Activated T-cell treated with anti-CD3 and anti-CD28 coated beads, Interleukin-2, amount 50 U/mL, for 72 hours (primary cell): ENCODE measurements around the gene REPIN1. TPM values are rescaled to one million over a fixed set of nuclear protein-coding genes. Genes with fewer than 3 reads are reported as not detected.

Source experiments
- ATAC-seq, 2 donors: fragments of 150-1000 bp; cut with Tn5 transposase; replicated peaks in 1 of 2; 2 replicates each; pipeline ENCODE4 v1.10.0; 2021; ENCODE audit warnings: moderate library complexity in 2 of 2, mild to moderate bottlenecking in 1 of 2
- DNase-seq, 2 donors: peaks; one replicate each; pipeline ENCODE4 v3.0.0; 2021 to 2022; ENCODE audit warnings: mixed read lengths in 1 of 2
- H3K27ac Mint-ChIP-seq: one replicate; pipeline ENCODE4 v1.8.0; 2022; ENCODE audit warnings: mild to moderate bottlenecking, moderate library complexity, mixed read lengths
- H3K27me3 Mint-ChIP-seq: one replicate; pipeline ENCODE4 v1.8.0; 2022; ENCODE audit warnings: low read depth, mixed read lengths
- H3K36me3 Mint-ChIP-seq, 2 donors: one replicate each; pipeline ENCODE4 v1.8.0; 2022; ENCODE audit warnings: mixed read lengths in 2 of 2, mild to moderate bottlenecking in 1 of 2; ENCODE audit not compliant: insufficient read depth in 2 of 2
- H3K4me1 Mint-ChIP-seq: one replicate; pipeline ENCODE4 v1.8.0; 2022; ENCODE audit warnings: low read depth, mixed read lengths
- H3K4me3 Mint-ChIP-seq, 2 donors: one replicate each; pipeline ENCODE4 v1.8.0; 2022; ENCODE audit warnings: mild to moderate bottlenecking in 2 of 2, mixed read lengths in 2 of 2, moderate library complexity in 2 of 2
- H3K9me3 Mint-ChIP-seq, 2 donors: one replicate each; pipeline ENCODE4 v1.8.0; 2022; ENCODE audit warnings: mixed read lengths in 2 of 2
- total RNA-seq, 2 donors: library from RNA; stranded (reverse); gene quantifications; one replicate each; pipeline ENCODE4 v1.2.3, GENCODE V29; 2022

The REPIN1 gene
- total RNA-seq, 2 donors from 2014 or later = 53.6 to 73.7 TPM

DNA sequence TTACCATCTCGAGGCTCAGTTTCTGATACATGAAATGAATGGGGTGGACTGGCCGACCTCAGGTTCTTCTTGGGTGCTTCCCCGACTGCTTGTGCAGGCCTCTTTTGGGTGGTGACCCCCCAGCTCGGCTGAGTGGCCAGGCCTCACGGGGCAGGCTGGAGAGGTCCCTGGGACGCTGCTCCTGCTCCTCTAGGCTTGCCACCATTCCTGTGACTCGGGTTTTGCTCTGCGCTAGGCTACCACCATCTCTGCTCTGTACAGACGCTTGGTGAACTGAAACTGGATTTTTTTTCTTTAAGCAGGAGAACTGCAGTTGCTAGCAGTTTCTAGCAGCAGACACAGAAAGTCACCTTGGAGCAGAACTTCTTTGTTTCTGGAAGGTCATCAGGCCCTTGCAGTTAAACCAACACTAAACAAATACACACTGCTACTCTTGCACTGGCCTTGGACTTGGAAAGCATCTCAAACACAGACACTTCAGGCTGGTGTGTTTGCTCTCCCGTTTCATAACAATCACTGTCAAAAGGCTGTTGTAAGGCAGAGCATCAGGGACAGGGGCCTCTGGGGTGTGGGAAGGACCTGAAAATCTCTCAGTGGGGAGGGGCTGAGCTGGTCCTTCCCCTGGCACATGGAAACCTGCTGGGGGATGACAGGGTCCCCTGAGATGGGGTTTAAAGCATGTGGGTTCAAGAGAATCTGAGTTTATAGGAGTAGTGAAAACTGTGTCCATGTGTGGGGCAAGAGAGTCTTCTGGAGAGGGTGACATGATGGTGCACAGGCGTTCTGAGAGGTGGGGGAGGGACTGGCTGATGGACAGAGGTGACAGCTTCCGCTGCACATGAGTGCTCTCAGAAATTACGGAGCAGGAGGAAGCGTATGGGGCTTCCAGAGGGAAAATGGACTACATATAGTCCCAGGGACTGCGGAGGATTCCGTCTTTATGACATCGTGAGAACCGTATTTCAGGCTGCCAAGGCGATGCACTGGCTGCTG, 46.8 kb downstream of the REPIN1 start:
- Mint-ChIP-seq H3K4me3 (no peak overlapping the region), H3K27ac (peak overlapping the region; percentile 84), H3K27me3 (no peaks in the 10 kb centered on the region), H3K4me1 (peaks cover 20% of the 10 kb centered on the region), H3K36me3 (no peaks in the 10 kb centered on the region), H3K9me3 (no peaks in the 10 kb centered on the region)
- ATAC-seq (no peak), DNase-seq (no peak)

DNA sequence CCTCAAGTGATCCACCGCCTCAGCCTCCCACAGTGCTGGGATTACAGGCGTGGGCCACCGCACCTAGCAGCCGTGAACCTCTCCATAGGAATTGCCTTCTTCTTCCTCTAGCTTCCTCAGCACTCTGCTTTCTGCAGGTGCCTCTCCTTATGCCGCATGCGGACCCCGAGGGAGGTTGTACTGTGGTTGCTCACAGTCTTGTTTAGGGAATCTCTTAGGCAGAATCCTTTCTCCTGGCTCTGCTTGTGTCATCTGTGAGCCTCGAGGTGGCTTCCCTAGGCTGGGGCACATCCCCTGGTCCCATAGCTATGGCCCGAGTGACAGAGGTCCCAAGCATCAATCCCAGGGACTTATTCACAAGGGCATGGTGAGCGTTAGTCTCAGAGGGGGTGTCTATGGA, 48.6 kb downstream of the REPIN1 start:
- DNase-seq = no peak
- Mint-ChIP-seq H3K4me1 (peaks cover 27% of the 10 kb centered on the region), H3K27ac (no peak overlapping the region), H3K9me3 (no peaks in the 10 kb centered on the region), H3K27me3 (no peaks in the 10 kb centered on the region), H3K36me3 (no peaks in the 10 kb centered on the region), H3K4me3 (no peak overlapping the region)
- no peak for ATAC-seq

DNA sequence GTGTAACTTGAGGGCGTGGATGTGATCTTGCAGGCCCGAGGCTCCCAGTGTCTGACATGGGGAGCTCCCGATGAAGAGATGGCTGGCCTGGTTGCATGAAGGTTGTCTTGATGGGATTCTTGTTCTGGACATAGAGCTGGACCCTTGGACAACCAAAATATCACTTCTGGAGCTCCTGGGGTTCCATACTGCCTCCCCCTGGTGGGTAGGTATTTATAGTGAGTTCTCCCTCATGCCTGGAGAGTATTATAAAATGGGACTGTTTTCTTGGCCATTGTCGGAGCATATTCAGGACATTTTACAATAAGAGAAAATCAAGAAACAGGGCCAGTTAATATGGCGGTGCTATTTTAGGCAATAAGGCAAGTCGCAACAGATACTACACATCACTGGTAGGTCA, 49.2 kb downstream of the REPIN1 start:
- Mint-ChIP-seq H3K4me1 (peaks cover 22% of the 10 kb centered on the region), H3K4me3 (no peak overlapping the region), H3K36me3 (no peaks in the 10 kb centered on the region), H3K27ac (no peak overlapping the region), H3K9me3 (no peaks in the 10 kb centered on the region), H3K27me3 (no peaks in the 10 kb centered on the region)
- DNase-seq (no peak), ATAC-seq (no peak)

DNA sequence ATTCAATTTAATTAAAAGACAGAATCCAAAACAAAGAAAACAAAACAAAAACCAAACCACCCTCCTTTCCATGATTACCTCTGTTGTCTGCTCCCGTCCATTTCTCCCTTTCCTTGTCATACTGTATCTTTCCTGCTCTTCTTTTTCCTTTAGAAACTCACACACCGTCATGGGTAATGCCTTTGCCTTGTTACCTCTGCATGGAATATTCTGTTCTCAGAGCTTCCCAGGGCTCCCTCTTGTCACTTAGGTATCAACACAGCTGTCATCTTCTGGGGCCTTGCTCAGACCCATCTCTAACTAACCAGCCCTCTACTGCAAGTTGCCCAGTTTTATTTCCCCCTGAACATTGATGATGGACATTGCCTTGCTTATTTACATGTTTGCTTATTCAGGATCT, 51.6 kb downstream of the REPIN1 start:
- peaks cover 8% of the 10 kb centered on the region for H3K4me1 Mint-ChIP-seq
- no peak for DNase-seq
- H3K27me3 Mint-ChIP-seq = no peaks in the 10 kb centered on the region
- no peaks in the 10 kb centered on the region for H3K36me3 Mint-ChIP-seq
- peaks cover 0 to 1% of the 10 kb centered on the region in 2 donors for H3K9me3 Mint-ChIP-seq
- H3K27ac Mint-ChIP-seq = no peak overlapping the region
- no peak for ATAC-seq
- no peak overlapping the region for H3K4me3 Mint-ChIP-seq

- no peaks in the 10 kb centered on the region for H3K36me3 Mint-ChIP-seq
- peak overlapping the region; percentile 35 to 87 for H3K4me3 Mint-ChIP-seq
- peaks cover 8% of the 10 kb centered on the region for H3K4me1 Mint-ChIP-seq
- H3K9me3 Mint-ChIP-seq = peaks cover 0 to 1% of the 10 kb centered on the region in 2 donors
- H3K27ac Mint-ChIP-seq = peak overlapping the region; percentile 81
- H3K27me3 Mint-ChIP-seq = no peaks in the 10 kb centered on the region
- DNase-seq = peak; percentile 88 to 89
- peak; percentile 100 for ATAC-seq
These were observed 52.5 kb downstream of the REPIN1 start for GRCh38 chr7:150420987-150421674.

DNA sequence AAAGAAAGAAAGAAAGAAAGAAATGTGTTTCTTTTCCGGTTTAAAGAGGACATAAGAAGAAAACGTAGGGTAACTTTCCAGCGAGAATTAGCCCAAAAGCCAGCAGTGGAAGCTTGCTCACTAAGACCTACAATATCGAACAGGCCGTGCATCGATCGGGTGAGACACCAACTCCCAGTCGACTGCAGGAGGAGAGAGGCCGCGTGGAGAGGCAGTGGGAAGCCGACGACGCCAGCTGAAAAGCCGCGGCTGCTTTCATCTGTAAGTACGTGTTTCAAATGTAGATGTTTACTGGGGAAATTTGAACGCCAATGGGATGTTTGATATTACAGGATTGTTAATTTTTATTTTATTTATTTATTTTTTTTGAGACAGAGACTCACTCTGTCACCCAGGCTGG, 53.2 kb downstream of the REPIN1 start:
- Mint-ChIP-seq H3K4me3 (no peak overlapping the region), H3K27me3 (no peaks in the 10 kb centered on the region), H3K27ac (no peak overlapping the region), H3K9me3 (peaks cover 0 to 1% of the 10 kb centered on the region in 2 donors), H3K4me1 (peaks cover 8% of the 10 kb centered on the region), H3K36me3 (no peaks in the 10 kb centered on the region)
- DNase-seq = no peak
- no peak for ATAC-seq

Other genes with a start within 250 kb of the REPIN1 start
- gene LRRC61, start 45.5 kb upstream of the REPIN1 start, total RNA-seq = 10 to 100 TPM; 37.1 to 37.3 TPM
- 10 to 100 TPM in 1 of 2 donors, 1 to 10 TPM in 1; 6.3 to 13.0 TPM for gene ACTR3C, start 45.3 kb upstream of the REPIN1 start, total RNA-seq
- not detected for gene RARRES2, start 27.2 kb upstream of the REPIN1 start, total RNA-seq
- 1 to 10 TPM; 6.5 to 8.2 TPM for gene ZNF775, start 10.5 kb downstream of the REPIN1 start, total RNA-seq
- gene GIMAP8, start 81.8 kb downstream of the REPIN1 start, total RNA-seq = 10 to 100 TPM; 10.2 to 13.1 TPM
- 10 to 100 TPM; 45.1 to 50.7 TPM for gene GIMAP7, start 146.1 kb downstream of the REPIN1 start, total RNA-seq
- gene GIMAP4, start 198.6 kb downstream of the REPIN1 start, total RNA-seq = 100 to 1,000 TPM; 114 to 156 TPM